Naive thymus-derived CD8-positive, alpha-beta T cell (primary cell): ENCODE data around the gene MRPL41. TPM values are rescaled to one million over a fixed set of nuclear protein-coding genes. Genes with fewer than 3 reads are reported as not detected.
A peak's percentile ranks its signal among the peaks of the same experiment; 100 is the strongest.
"Not testable (repeated sequence)": the region's sequence is repeated elsewhere in the genome, so short reads cannot be mapped to it uniquely, and the experiment has no call there.

ENCODE experiments used
- ATAC-seq, 2 donors: fragments of 150-1000 bp; cut with Tn5 transposase in 1 of 2; sonication (Bioruptor Pico), chemical (Tn5 transposase) in 1 of 2; 1 replicate in 1 of 2; 2 replicates in 1 of 2; pipeline ENCODE4 v1.10.0; 2021; ENCODE audit warnings: mild to moderate bottlenecking in 2 of 2, moderate library complexity in 2 of 2
- POLR2A ChIA-PET: fragments of 350-600 bp; sonication (Branson Sonifier 250); formaldehyde crosslinking; loops from one replicate; lab custom pipeline; 2021; ENCODE audit warnings: antibody characterized with exemption; lab: Charles Lee
- DNase-seq, 10 donors: peaks; one replicate each; pipeline versions ENCODE4 v3.0.0 to v3.0.0-alpha.2; 2020 to 2022
- H3K27ac Mint-ChIP-seq, 10 donors: one replicate each; pipeline ENCODE4 v1.8.0; 2020 to 2022; ENCODE audit warnings: mild to moderate bottlenecking in 10 of 10, mixed read lengths in 10 of 10, moderate library complexity in 4 of 10, inconsistent platforms in 1 of 10
- H3K27me3 Mint-ChIP-seq, 5 donors: one replicate each; pipeline ENCODE4 v1.8.0; 2021 to 2022; ENCODE audit warnings: mixed read lengths in 5 of 5
- H3K36me3 Mint-ChIP-seq, 3 donors: one replicate each; pipeline ENCODE4 v1.8.0; 2020 to 2022; ENCODE audit warnings: mixed read lengths in 3 of 3, mild to moderate bottlenecking in 2 of 3, inconsistent platforms in 1 of 3
- H3K4me1 Mint-ChIP-seq, 4 donors: one replicate each; pipeline ENCODE4 v1.8.0; 2021 to 2022; ENCODE audit warnings: mixed read lengths in 4 of 4
- H3K4me3 Mint-ChIP-seq, 10 donors: one replicate each; pipeline ENCODE4 v1.8.0; 2020 to 2022; ENCODE audit warnings: mild to moderate bottlenecking in 10 of 10, mixed read lengths in 10 of 10, moderate library complexity in 6 of 10, inconsistent platforms in 1 of 10
- H3K9me3 Mint-ChIP-seq, 9 donors: one replicate each; pipeline ENCODE4 v1.8.0; 2020 to 2022; ENCODE audit warnings: mixed read lengths in 9 of 9, mild to moderate bottlenecking in 3 of 9, inconsistent platforms in 1 of 9, moderate library complexity in 1 of 9
- polyA plus RNA-seq, 3 donors: library from polyadenylated mRNA; unstranded; fragments of 300-500 nt; fragmentation: Illumina TruSeq; gene quantifications; one replicate each; pipeline ENCODE4 v1.2.3, GENCODE V29; 2021
- total RNA-seq, 8 experiments: library from RNA in 2 of 8; stranded (reverse) in 2 of 8; gene quantifications; one replicate each; pipeline ENCODE4 v1.2.3 and lab custom pipeline; 2021 to 2026

MRPL41 gene
- total and polyA plus RNA-seq, 5 experiments from 2014 or later = 36.7 to 104 (median 46.5) TPM

GRCh38 chr9:137547687-137548543, 3.8 kb upstream of the MRPL41 start:
- peak in 1 of 10 donors; percentile 48 for DNase-seq
- POLR2A ChIA-PET = no interaction called here
- Mint-ChIP-seq H3K27ac (peak overlapping the region in 5 of 10 donors; percentile 5 to 61 (median 40)), H3K4me1 (peaks cover 3 to 32% (median 21%) of the 10 kb centered on the region in 4 donors), H3K27me3 (no peaks in the 10 kb centered on the region), H3K9me3 (no peaks in the 10 kb centered on the region), H3K36me3 (no peaks in the 10 kb centered on the region), H3K4me3 (peak overlapping the region in 4 of 10 donors; percentile 28 to 56 (median 44))
- ATAC-seq = no peak

- POLR2A ChIA-PET = interaction anchor here (0.6 to 3.7 kb wide), 9 partner anchors 12 to 1011 kb away, joined by 3 to 25 read pairs (median 3); partner anchors contain the start of genes DPH7, NELFB and NSMF
- peaks cover 4 to 32% (median 21%) of the 10 kb centered on the region in 4 donors for H3K4me1 Mint-ChIP-seq
Measured at GRCh38 chr9:137550231-137550621, 1.5 kb upstream of the MRPL41 start, which contains the start of gene PNPLA7. Gene PNPLA7, minus strand, starts transcription at chr9:137550402. Its CDS starts 205 bp downstream, at chr9:137550197.

GRCh38 chr9:137550958-137551263, 768 bp upstream of the MRPL41 start:
- peak; percentile 6 for ATAC-seq
- DNase-seq, H3K9me3 Mint-ChIP-seq, H3K27me3 Mint-ChIP-seq: not testable (repeated sequence)
- peak overlapping the region in 1 of 10 donors; percentile 89 for H3K27ac Mint-ChIP-seq
- H3K4me1 Mint-ChIP-seq = peaks cover 7 to 32% (median 21%) of the 10 kb centered on the region in 4 donors
- POLR2A ChIA-PET = interaction anchor here (0.6 to 3.7 kb wide), 10 partner anchors 13 to 311 kb away, joined by 3 to 25 read pairs (median 4); partner anchors contain the start of genes DPH7, NELFB and NSMF
- peak overlapping the region in 9 of 10 donors; percentile 7 to 96 (median 67) for H3K4me3 Mint-ChIP-seq
- peaks cover 0 to 16% (median 2%) of the 10 kb centered on the region in 3 donors for H3K36me3 Mint-ChIP-seq

More at GRCh38 chr9:137550231-137550621, 1.5 kb upstream of the MRPL41 start, which contains the start of gene PNPLA7:
- DNase-seq (peak; percentile 30 to 77 (median 38)), ATAC-seq (peak; percentile 20 to 34)
- Mint-ChIP-seq H3K4me3 (peak within 1 kb of the TSS; percentile 85 to 96 (median 92)), H3K27me3 (no peaks in the 10 kb centered on the region), H3K9me3 (no peaks in the 10 kb centered on the region), H3K27ac (peak within 1 kb of the TSS; percentile 71 to 93 (median 90)), H3K36me3 (peaks cover 0 to 9% (median under 1%) of the 10 kb centered on the region in 3 donors)

- Mint-ChIP-seq H3K27ac (peak overlapping the region in 9 of 10 donors; percentile 78 to 92 (median 86)), H3K27me3 (no peaks in the 10 kb centered on the region), H3K9me3 (no peaks in the 10 kb centered on the region), H3K4me1 (peaks cover 7 to 29% (median 21%) of the 10 kb centered on the region in 4 donors), H3K4me3 (peak overlapping the region; percentile 77 to 96 (median 88)), H3K36me3 (peaks cover 0 to 24% (median 2%) of the 10 kb centered on the region in 3 donors)
- peak in 7 of 10 donors; percentile 11 to 63 (median 32) for DNase-seq
- POLR2A ChIA-PET = interaction anchor here (0.6 to 3.7 kb wide), 16 partner anchors 14 to 465 kb away, joined by 3 to 25 read pairs (median 4); partner anchors contain the start of genes DPH7, EHMT1, EXD3 and MAN1B1
- peak; percentile 16 to 24 for ATAC-seq
Measured at GRCh38 chr9:137552022-137552768, 516 bp downstream of the MRPL41 start.

- Mint-ChIP-seq H3K4me3 (peak overlapping the region in 3 of 10 donors; percentile 38 to 89 (median 66)), H3K36me3 (peaks cover 0 to 34% (median 2%) of the 10 kb centered on the region in 3 donors), H3K4me1 (peaks cover 7 to 24% (median 20%) of the 10 kb centered on the region in 4 donors), H3K27ac (peak overlapping the region in 3 of 10 donors; percentile 7 to 46 (median 13))
- DNase-seq, ATAC-seq, POLR2A ChIA-PET, H3K27me3 Mint-ChIP-seq, H3K9me3 Mint-ChIP-seq: not testable (repeated sequence)
Measured at GRCh38 chr9:137553654-137554053, 2.0 kb downstream of the MRPL41 start.

GRCh38 chr9:137554349-137554748, 2.7 kb downstream of the MRPL41 start:
- no peaks in the 10 kb centered on the region for H3K9me3 Mint-ChIP-seq
- H3K27ac Mint-ChIP-seq = peak overlapping the region in 1 of 10 donors; percentile 46
- H3K27me3 Mint-ChIP-seq = no peaks in the 10 kb centered on the region
- peak overlapping the region in 2 of 10 donors; percentile 10 to 38 for H3K4me3 Mint-ChIP-seq
- ATAC-seq (no peak), DNase-seq (no peak)
- peaks cover 0 to 36% (median 2%) of the 10 kb centered on the region in 3 donors for H3K36me3 Mint-ChIP-seq
- peaks cover 7 to 18% (median 15%) of the 10 kb centered on the region in 4 donors for H3K4me1 Mint-ChIP-seq
- POLR2A ChIA-PET = interaction anchor here (0.6 kb wide), 1 partner anchor 64 kb away, joined by 3 read pairs; the partner anchor contains the start of gene EHMT1

GRCh38 chr9:137555179-137555578, 3.5 kb downstream of the MRPL41 start:
- Mint-ChIP-seq H3K27me3 (no peaks in the 10 kb centered on the region), H3K36me3 (peaks cover 0 to 44% (median 6%) of the 10 kb centered on the region in 3 donors), H3K4me1 (peaks cover 7 to 11% (median 9%) of the 10 kb centered on the region in 4 donors), H3K9me3 (no peaks in the 10 kb centered on the region), H3K27ac (peak overlapping the region in 2 of 10 donors; percentile 19 to 63), H3K4me3 (no peak overlapping the region)
- ATAC-seq (no peak), DNase-seq (no peak)
- POLR2A ChIA-PET = no interaction called here

- peaks cover 0 to 52% (median 6%) of the 10 kb centered on the region in 3 donors for H3K36me3 Mint-ChIP-seq
- peaks cover 5 to 8% (median 7%) of the 10 kb centered on the region in 4 donors for H3K4me1 Mint-ChIP-seq
- H3K4me3 Mint-ChIP-seq = no peak overlapping the region
- H3K9me3 Mint-ChIP-seq = no peaks in the 10 kb centered on the region
- no peaks in the 10 kb centered on the region for H3K27me3 Mint-ChIP-seq
- DNase-seq (no peak), ATAC-seq (no peak)
- POLR2A ChIA-PET = no interaction called here
- H3K27ac Mint-ChIP-seq = peak overlapping the region in 4 of 10 donors; percentile 48 to 74 (median 57)
Measured at GRCh38 chr9:137556069-137556838, 4.6 kb downstream of the MRPL41 start.

GRCh38 chr9:137558127-137558526, 6.4 kb downstream of the MRPL41 start:
- no peak overlapping the region for H3K27ac Mint-ChIP-seq

GRCh38 chr9:137564134-137564533, 12.5 kb downstream of the MRPL41 start:
- Mint-ChIP-seq H3K4me1 (peaks cover 0 to 14% (median 5%) of the 10 kb centered on the region in 4 donors), H3K27me3 (no peaks in the 10 kb centered on the region), H3K36me3 (peaks cover 0 to 52% (median 15%) of the 10 kb centered on the region in 3 donors), H3K4me3 (no peak overlapping the region), H3K27ac (peak overlapping the region in 1 of 10 donors; percentile 29), H3K9me3 (no peaks in the 10 kb centered on the region)
- ATAC-seq = no peak
- DNase-seq = no peak
- POLR2A ChIA-PET = no interaction called here

More at GRCh38 chr9:137558127-137558526, 6.4 kb downstream of the MRPL41 start:
- H3K9me3 Mint-ChIP-seq = no peaks in the 10 kb centered on the region
- H3K36me3 Mint-ChIP-seq = peaks cover 0 to 70% (median 8%) of the 10 kb centered on the region in 3 donors
- peaks cover 0 to 7% (median 0%) of the 10 kb centered on the region in 4 donors for H3K4me1 Mint-ChIP-seq
- DNase-seq = no peak
- no peak for ATAC-seq
- no peaks in the 10 kb centered on the region for H3K27me3 Mint-ChIP-seq
- no peak overlapping the region for H3K4me3 Mint-ChIP-seq
- POLR2A ChIA-PET = no interaction called here

GRCh38 chr9:137564817-137565411, 13.2 kb downstream of the MRPL41 start:
- Mint-ChIP-seq H3K4me3 (no peak overlapping the region), H3K9me3 (no peaks in the 10 kb centered on the region), H3K36me3 (peaks cover 0 to 47% (median 11%) of the 10 kb centered on the region in 3 donors), H3K4me1 (peaks cover 0 to 11% (median 5%) of the 10 kb centered on the region in 4 donors), H3K27ac (no peak overlapping the region), H3K27me3 (no peaks in the 10 kb centered on the region)
- POLR2A ChIA-PET = no interaction called here
- DNase-seq = no peak
- ATAC-seq = no peak
